Ovary (tissue), 9 donors: ENCODE measurements around the gene NELL1. TPM values are rescaled to one million over a fixed set of nuclear protein-coding genes. Genes with fewer than 3 reads are reported as not detected.

Source experiments
- DNase-seq, 5 donors: peaks; one replicate each; pipeline ENCODE4 v3.0.0-alpha.2; 2019 to 2020
- H3K27ac ChIP-seq, 2 donors: fragments of 200-600 bp; one replicate each; pipeline versions ENCODE4 v1.5.1 to v1.8.0; 2019 to 2022
- H3K27me3 ChIP-seq: fragments of 200-600 bp; one replicate; pipeline ENCODE4 v1.8.0; 2022
- H3K36me3 ChIP-seq: fragments of 200-600 bp; sonication (generic); one replicate; pipeline ENCODE4 v1.5.1; 2019
- H3K4me1 ChIP-seq: one replicate; pipeline ENCODE4 v1.8.1; 2013; ENCODE audit warnings: mild to moderate bottlenecking, moderate library complexity; ENCODE audit not compliant: insufficient read depth
- H3K4me3 ChIP-seq: fragments of 200-600 bp; sonication (generic); one replicate; pipeline ENCODE4 v1.5.1; 2017
- H3K9me3 ChIP-seq, 2 donors: fragments of 200-600 bp in 1 of 2; sonication (generic) in 1 of 2; one replicate each; pipeline versions ENCODE4 v1.5.1 to v1.8.1; 2013 to 2019; ENCODE audit warnings: mild to moderate bottlenecking in 1 of 2, moderate library complexity in 1 of 2
- EP300 ChIP-seq: sonication (generic); formaldehyde crosslinking; IDR thresholded peaks from one replicate; pipeline ENCODE4 v1.6.1; 2017; ENCODE audit warnings: antibody characterized with exemption
- POLR2A ChIP-seq: fragments of 450-650 bp; IDR thresholded peaks from one replicate; pipeline ENCODE4 v1.6.1; 2017; ENCODE audit warnings: antibody characterized with exemption, mild to moderate bottlenecking, moderate library complexity
- WGBS, 3 donors: extraction: QIAGEN DNeasy Blood & Tissue Kit in 1 of 3; methylation state at CpG; one replicate each; pipeline versions ENCODE4 v1.1.5 to v1.1.7; 2013 to 2017; 5-methylcytosine and 5-hydroxymethylcytosine counted together
- intact Hi-C, 4 donors: fragments of 100-400 bp; cut with DNase I; formaldehyde crosslinking; loops; one replicate each; pipeline versions ENCODE4 v1.11.0 to v1.15.1; 2022 to 2023
- polyA plus RNA-seq, 2 donors: library from polyadenylated mRNA; stranded (reverse); fragments of 200-250 nt in 1 of 2; fragments of 350-450 nt in 1 of 2; fragmentation: Illumina TruSeq in 1 of 2; extraction: RNeasy Lipid Tissue Mini Kit (QIAGEN cat#74804) in 1 of 2; gene quantifications; one replicate each; pipeline ENCODE4 v1.2.3, GENCODE V29; 2013 to 2014
- total RNA-seq, 7 donors: library from RNA; depleted of rRNA in 2 of 7; stranded (reverse); fragments of >200 nt in 2 of 7; fragmentation: NEBNext Ultra II Directional in 3 of 7; extraction: Animal tissue kit (Norgen Biotek cat#: 25700) in 3 of 7; gene quantifications; one replicate each; pipeline versions ENCODE4 v1.1.0 to v1.2.4, GENCODE V29; 2016 to 2023
- TF ChIP-seq, protein P1 (sequence below), 3 donors: fragments of 450-650 bp in 2 of 3; fragments of 200-600 bp in 1 of 3; IDR thresholded peaks; one replicate each; pipeline versions ENCODE4 v1.5.1 to v1.8.0; 2016 to 2022; ENCODE audit warnings: antibody characterized with exemption in 3 of 3, mild to moderate bottlenecking in 1 of 3
- donor health status: DM: no; HTN: no; CAD: no; lungs with moderate emphysema.
- donor health status: DM: no; HTN: no; CAD: no.
- donor health status: Bipolar disorder and iron deficiency.
- donor health status: DM: yes; HTN: yes; CAD: no.
- donor health status: DM: no; HTN: no; CAD: no.
- donor health status: DM: yes; HTN: yes; CAD: no.

NELL1 gene
- total and polyA plus RNA-seq, 9 donors = 0.21 to 0.43 (median 0.36) TPM; not detected in 5

GRCh38 chr11:21321072-21321471, 651.7 kb downstream of the NELL1 start:
- no peaks in the 10 kb centered on the region for H3K9me3 ChIP-seq
- no peak overlapping the region for H3K27ac ChIP-seq
- no peak overlapping the region for H3K4me3 ChIP-seq
- H3K36me3 ChIP-seq = no peaks in the 10 kb centered on the region
- H3K4me1 ChIP-seq = no peaks in the 10 kb centered on the region
- TF ChIP-seq, protein P1, sequence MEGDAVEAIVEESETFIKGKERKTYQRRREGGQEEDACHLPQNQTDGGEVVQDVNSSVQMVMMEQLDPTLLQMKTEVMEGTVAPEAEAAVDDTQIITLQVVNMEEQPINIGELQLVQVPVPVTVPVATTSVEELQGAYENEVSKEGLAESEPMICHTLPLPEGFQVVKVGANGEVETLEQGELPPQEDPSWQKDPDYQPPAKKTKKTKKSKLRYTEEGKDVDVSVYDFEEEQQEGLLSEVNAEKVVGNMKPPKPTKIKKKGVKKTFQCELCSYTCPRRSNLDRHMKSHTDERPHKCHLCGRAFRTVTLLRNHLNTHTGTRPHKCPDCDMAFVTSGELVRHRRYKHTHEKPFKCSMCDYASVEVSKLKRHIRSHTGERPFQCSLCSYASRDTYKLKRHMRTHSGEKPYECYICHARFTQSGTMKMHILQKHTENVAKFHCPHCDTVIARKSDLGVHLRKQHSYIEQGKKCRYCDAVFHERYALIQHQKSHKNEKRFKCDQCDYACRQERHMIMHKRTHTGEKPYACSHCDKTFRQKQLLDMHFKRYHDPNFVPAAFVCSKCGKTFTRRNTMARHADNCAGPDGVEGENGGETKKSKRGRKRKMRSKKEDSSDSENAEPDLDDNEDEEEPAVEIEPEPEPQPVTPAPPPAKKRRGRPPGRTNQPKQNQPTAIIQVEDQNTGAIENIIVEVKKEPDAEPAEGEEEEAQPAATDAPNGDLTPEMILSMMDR (IDR thresholded peaks at IDR 0.05) = no peak
- TF ChIP-seq POLR2A (no peak), EP300 (no peak)
- DNase-seq = no peak
- H3K27me3 ChIP-seq = no peaks in the 10 kb centered on the region
- intact Hi-C loops = no loop called here
- WGBS, 3 donors = 39 to 65% (median 43%) methylated on average over 2 of the region's 2 CpGs

DNA sequence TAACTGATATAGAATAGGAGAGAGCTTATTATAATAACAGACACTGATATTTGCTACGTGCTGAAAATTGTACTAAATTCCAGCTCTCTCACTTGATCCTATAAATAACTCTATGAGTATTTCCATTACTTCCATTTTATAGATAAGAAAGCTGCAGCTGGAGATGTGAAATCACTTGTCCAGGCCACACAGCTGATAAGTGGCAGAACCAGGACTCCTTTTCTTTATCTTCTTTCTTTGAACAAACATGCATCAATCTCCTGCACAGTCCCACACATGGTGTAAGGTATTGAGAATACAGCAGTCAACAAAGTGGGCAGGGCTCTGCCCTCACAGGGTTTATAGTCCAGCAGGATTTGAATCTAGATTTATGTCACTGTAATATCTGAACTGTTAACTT, 652.1 kb downstream of the NELL1 start:
- no peaks in the 10 kb centered on the region for H3K9me3 ChIP-seq
- no peaks in the 10 kb centered on the region for H3K27me3 ChIP-seq
- no peaks in the 10 kb centered on the region for H3K36me3 ChIP-seq
- intact Hi-C loops = no loop called here
- 3 to 15% (median 11%) methylated on average over 1 of the region's 1 CpG for WGBS, 3 donors
- no peak overlapping the region for H3K27ac ChIP-seq
- H3K4me3 ChIP-seq = no peak overlapping the region
- no peak for TF ChIP-seq EP300
- TF ChIP-seq POLR2A = no peak
- TF ChIP-seq, protein P1 (IDR thresholded peaks at IDR 0.05) = no peak
- no peaks in the 10 kb centered on the region for H3K4me1 ChIP-seq
- no peak for DNase-seq

GRCh38 chr11:21323617-21324016, 654.2 kb downstream of the NELL1 start:
- H3K4me3 ChIP-seq = no peak overlapping the region
- WGBS, 3 donors = 87 to 93% (median 87%) methylated on average over 2 of the region's 2 CpGs
- TF ChIP-seq, protein P1 (IDR thresholded peaks at IDR 0.05) = no peak
- TF ChIP-seq POLR2A (no peak), EP300 (no peak)
- intact Hi-C loops = no loop called here
- no peaks in the 10 kb centered on the region for H3K9me3 ChIP-seq
- no peaks in the 10 kb centered on the region for H3K4me1 ChIP-seq
- no peaks in the 10 kb centered on the region for H3K36me3 ChIP-seq
- H3K27ac ChIP-seq = no peak overlapping the region
- no peak for DNase-seq
- no peaks in the 10 kb centered on the region for H3K27me3 ChIP-seq

- no peaks in the 10 kb centered on the region for H3K27me3 ChIP-seq
- no peak overlapping the region for H3K4me3 ChIP-seq
- H3K36me3 ChIP-seq = no peaks in the 10 kb centered on the region
- 21 to 24% (median 23%) methylated on average over 2 of the region's 2 CpGs for WGBS, 3 donors
- intact Hi-C loops = no loop called here
- no peaks in the 10 kb centered on the region for H3K4me1 ChIP-seq
- H3K9me3 ChIP-seq = no peaks in the 10 kb centered on the region
- no peak for DNase-seq
- TF ChIP-seq, protein P1 (IDR thresholded peaks at IDR 0.05) = no peak
- TF ChIP-seq POLR2A = no peak
- no peak for TF ChIP-seq EP300
- no peak overlapping the region for H3K27ac ChIP-seq
Observed at GRCh38 chr11:21343204-21343603, 673.8 kb downstream of the NELL1 start.

DNA sequence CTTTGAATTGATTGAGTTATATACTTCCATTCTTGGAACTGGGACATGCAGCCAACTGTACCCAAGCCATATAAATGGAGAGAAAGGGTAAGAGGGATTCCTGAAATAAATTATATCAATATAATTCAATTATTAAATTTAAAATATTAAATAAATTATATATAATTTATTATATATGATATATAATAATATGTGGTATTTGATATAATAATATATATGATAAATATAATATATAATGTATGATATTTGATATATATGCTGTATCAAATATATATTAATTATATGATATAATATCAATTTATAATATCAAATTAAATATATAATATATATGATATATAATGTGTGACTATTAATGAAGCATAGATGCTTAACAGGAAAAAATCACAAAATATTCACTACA, 677.0 kb downstream of the NELL1 start:
- Histone ChIP-seq H3K36me3 (no peaks in the 10 kb centered on the region), H3K9me3 (no peaks in the 10 kb centered on the region), H3K4me1 (no peaks in the 10 kb centered on the region), H3K27ac (no peak overlapping the region), H3K27me3 (no peaks in the 10 kb centered on the region), H3K4me3 (no peak overlapping the region)
- TF ChIP-seq POLR2A (no peak), EP300 (no peak)
- TF ChIP-seq, protein P1 (IDR thresholded peaks at IDR 0.05) = no peak
- DNase-seq = no peak
- intact Hi-C loops = no loop called here
